Parathyroid adenoma (tissue), 2 donors: Measurements from ENCODE around the gene AMPD3.
A peak's percentile ranks its signal among the peaks of the same experiment; 100 is the strongest.

Experiments used
- H2AFZ ChIP-seq: fragments of 300-600 bp; sonication (generic); one replicate; pipeline ENCODE4 v1.7.0; 2017; ENCODE audit warnings: antibody characterized with exemption, mild to moderate bottlenecking
- H3K27ac ChIP-seq: fragments of 300-600 bp; sonication (generic); one replicate; pipeline ENCODE4 v1.7.0; 2017
- H3K27me3 ChIP-seq: fragments of 300-600 bp; sonication (generic); one replicate; pipeline ENCODE4 v1.7.0; 2017; ENCODE audit warnings: low read length; ENCODE audit not compliant: control insufficient read depth, insufficient read depth
- H3K36me3 ChIP-seq: fragments of 300-600 bp; sonication (generic); one replicate; pipeline ENCODE4 v1.7.0; 2017; ENCODE audit warnings: low read length; ENCODE audit not compliant: control insufficient read depth, insufficient read depth
- H3K4me1 ChIP-seq: fragments of 300-600 bp; sonication (generic); one replicate; pipeline ENCODE4 v1.7.0; 2017; ENCODE audit warnings: control low read depth
- H3K4me2 ChIP-seq: fragments of 300-600 bp; sonication (generic); one replicate; pipeline ENCODE4 v1.7.0; 2017; ENCODE audit warnings: low read length
- H3K4me3 ChIP-seq: fragments of 300-600 bp; sonication (generic); one replicate; pipeline ENCODE4 v1.7.0; 2017; ENCODE audit warnings: low read depth, low read length
- H3K79me2 ChIP-seq: fragments of 300-600 bp; sonication (generic); one replicate; pipeline ENCODE4 v1.7.0; 2017; ENCODE audit warnings: control low read depth
- H3K9ac ChIP-seq: fragments of 300-600 bp; sonication (generic); one replicate; pipeline ENCODE4 v1.7.0; 2017; ENCODE audit warnings: mild to moderate bottlenecking
- H3K9me3 ChIP-seq: fragments of 300-600 bp; sonication (generic); one replicate; pipeline ENCODE4 v1.7.0; 2017; ENCODE audit warnings: low read length; ENCODE audit not compliant: control insufficient read depth
- CTCF ChIP-seq: fragments of 300-600 bp; sonication (generic); IDR thresholded peaks from one replicate; pipeline ENCODE4 v1.7.0; 2017; ENCODE audit warnings: antibody characterized with exemption, mild to moderate bottlenecking
- donor health status: primary hyperparathyroidism.

Gene AMPD3

GRCh38 chr11:10492084-10492483 is 37.0 kb downstream of the AMPD3 start:
- Histone ChIP-seq H3K9me3 (no peaks in the 10 kb centered on the region), H3K79me2 (no peaks in the 10 kb centered on the region), H3K27ac (peak overlapping the region; percentile 88), H3K4me2 (no peak overlapping the region), H3K4me3 (no peak overlapping the region), H3K36me3 (no peaks in the 10 kb centered on the region), H3K27me3 (no peaks in the 10 kb centered on the region), H3K9ac (no peak overlapping the region), H3K4me1 (peaks cover 28% of the 10 kb centered on the region), H2AFZ (no peak overlapping the region)
- no peak for TF ChIP-seq CTCF

GRCh38 chr11:10493041-10493663 is 38.1 kb downstream of the AMPD3 start:
- Histone ChIP-seq H3K27me3 (no peaks in the 10 kb centered on the region), H3K36me3 (no peaks in the 10 kb centered on the region), H2AFZ (no peak overlapping the region), H3K4me2 (no peak overlapping the region), H3K9me3 (no peaks in the 10 kb centered on the region), H3K27ac (no peak overlapping the region), H3K9ac (no peak overlapping the region), H3K79me2 (peaks cover 2% of the 10 kb centered on the region), H3K4me1 (peaks cover 28% of the 10 kb centered on the region), H3K4me3 (no peak overlapping the region)
- no peak for TF ChIP-seq CTCF

- Histone ChIP-seq H3K36me3 (no peaks in the 10 kb centered on the region), H2AFZ (no peak overlapping the region), H3K4me2 (no peak overlapping the region), H3K4me3 (no peak overlapping the region), H3K9ac (no peak overlapping the region), H3K27me3 (no peaks in the 10 kb centered on the region), H3K4me1 (peaks cover 17% of the 10 kb centered on the region), H3K27ac (no peak overlapping the region), H3K79me2 (peaks cover 2% of the 10 kb centered on the region), H3K9me3 (no peaks in the 10 kb centered on the region)
- no peak for TF ChIP-seq CTCF
These were observed 39.8 kb downstream of the AMPD3 start for GRCh38 chr11:10494636-10495463.

- Histone ChIP-seq H3K27ac (no peak overlapping the region), H3K79me2 (peaks cover 2% of the 10 kb centered on the region), H3K36me3 (no peaks in the 10 kb centered on the region), H3K4me3 (no peak overlapping the region), H2AFZ (no peak overlapping the region), H3K4me2 (no peak overlapping the region), H3K27me3 (no peaks in the 10 kb centered on the region), H3K4me1 (peaks cover 11% of the 10 kb centered on the region), H3K9me3 (no peaks in the 10 kb centered on the region), H3K9ac (no peak overlapping the region)
- TF ChIP-seq CTCF, result no peak
These were observed 40.4 kb downstream of the AMPD3 start for GRCh38 chr11:10495464-10495786.
